HG03175 (cell line): ENCODE data around the gene TP53TG5.

ENCODE experiments used
- ATAC-seq: cut with Tn5 transposase; IDR thresholded peaks from one replicate; pipeline ENCODE4 v1.9.1; 2021; ENCODE audit warnings: mild to moderate bottlenecking, moderate library complexity; ENCODE audit not compliant: unreplicated experiment

TP53TG5 gene

DNA sequence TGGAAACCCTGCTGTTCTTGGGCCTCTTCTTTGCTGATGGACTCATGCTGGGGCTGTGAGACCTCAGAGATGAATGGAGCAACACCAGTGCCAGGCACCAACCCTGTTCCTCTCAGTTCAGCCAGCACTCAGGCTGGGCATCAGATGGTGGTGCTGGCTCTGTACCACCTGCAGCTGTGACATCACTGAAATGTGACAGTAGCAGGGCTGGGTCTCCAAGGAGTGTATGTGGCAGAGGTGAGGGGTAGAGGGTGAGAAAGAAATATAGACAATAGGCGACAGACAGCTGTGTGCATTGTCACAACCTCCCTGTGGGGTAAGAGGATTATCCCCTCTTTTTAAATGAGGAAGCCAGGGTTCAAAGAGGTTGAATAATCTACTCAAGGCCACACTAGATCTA, at the start of gene TP53TG5:
TP53TG5 (minus strand) TSS at position 135 of the 400 bp plus-strand sequence; CDS start at position 46, 89 bp downstream.
- ATAC-seq = no peak

DNA sequence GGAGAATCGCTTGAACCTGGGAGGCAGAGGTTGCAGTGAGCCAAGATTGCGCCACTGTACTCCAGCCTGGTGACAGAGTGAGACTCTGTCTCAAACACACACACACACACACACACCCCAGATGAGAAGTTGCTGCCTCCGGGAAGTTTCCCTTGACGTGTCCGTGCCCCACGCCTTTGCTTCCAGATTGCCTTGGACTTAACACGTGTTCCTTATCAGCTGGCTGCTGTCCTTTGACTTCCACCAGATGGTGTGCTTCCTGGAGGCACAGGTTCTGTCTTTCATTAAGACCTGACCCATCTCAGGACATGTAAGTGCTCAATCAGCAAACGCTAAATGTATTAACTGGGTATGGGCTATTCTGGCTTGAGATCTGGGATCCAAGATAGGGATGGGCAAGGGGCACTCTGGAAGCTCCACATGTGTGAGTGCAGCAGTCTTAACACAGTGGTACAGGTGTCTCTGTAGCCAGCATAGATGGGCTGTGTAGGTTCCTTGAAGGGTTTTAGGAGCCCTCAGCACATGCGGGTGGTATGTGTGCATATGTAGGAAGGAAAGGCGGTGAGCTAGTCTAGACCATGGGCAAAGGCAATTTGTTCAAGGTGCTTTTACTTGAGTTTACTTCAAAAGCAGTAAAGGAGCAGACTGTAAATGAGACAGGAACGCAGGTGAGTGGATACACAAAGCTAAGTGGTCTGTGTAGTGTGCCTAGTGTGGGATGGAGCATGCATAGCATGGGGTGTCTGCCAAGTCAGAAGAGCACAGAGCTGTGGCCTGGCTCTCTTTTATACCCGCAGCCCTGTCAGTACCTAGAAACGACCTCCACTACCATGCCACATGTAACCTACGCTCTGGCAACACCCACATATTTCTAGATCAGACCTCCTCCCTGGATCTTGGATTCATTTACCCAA, 49.4 kb upstream of the TP53TG5 start:
- ATAC-seq = no peak

DNA sequence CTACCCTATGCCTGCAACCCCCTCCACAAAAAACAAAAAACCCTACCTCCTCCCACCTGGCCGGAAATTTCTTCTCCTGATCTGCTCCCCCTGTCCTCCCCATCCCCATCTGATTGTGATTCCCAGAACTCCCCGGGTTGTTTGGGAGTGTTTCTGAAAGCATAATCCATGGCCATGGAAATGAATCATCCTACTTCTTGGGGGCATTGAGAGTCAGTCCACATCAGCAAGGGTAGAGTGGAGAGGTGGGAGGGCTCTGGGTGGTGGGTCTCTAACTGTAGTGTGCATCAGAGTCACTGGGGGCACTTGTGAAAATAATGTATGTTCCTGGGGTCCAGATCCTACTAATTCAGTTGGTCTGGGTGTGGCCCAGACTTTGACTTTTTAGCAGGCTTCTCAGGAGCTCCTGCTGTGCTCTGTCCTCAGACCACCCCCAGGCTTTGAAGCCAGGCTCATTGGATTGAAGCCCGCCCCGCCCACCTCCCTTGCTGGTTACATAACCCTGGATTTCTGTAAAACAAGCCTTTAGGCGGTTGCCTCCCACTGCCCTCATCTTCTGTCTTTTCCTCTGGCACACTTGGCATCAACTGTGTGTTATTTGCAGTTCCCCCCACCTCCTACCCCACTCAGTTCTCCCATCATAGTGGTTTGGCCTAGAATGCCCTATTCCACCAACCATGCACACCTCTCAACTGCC, 48.3 kb upstream of the TP53TG5 start:
- ATAC-seq = no peak

DNA sequence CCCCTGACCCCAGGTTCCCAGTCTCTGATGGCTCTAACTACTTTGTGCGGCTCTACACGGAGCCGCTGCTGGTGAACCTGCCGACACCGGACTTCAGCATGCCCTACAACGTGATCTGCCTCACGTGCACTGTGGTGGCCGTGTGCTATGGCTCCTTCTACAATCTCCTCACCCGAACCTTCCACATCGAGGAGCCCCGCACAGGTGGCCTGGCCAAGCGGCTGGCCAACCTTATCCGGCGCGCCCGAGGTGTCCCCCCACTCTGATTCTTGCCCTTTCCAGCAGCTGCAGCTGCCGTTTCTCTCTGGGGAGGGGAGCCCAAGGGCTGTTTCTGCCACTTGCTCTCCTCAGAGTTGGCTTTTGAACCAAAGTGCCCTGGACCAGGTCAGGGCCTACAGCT, 47.4 kb upstream of the TP53TG5 start:
- no peak for ATAC-seq

DNA sequence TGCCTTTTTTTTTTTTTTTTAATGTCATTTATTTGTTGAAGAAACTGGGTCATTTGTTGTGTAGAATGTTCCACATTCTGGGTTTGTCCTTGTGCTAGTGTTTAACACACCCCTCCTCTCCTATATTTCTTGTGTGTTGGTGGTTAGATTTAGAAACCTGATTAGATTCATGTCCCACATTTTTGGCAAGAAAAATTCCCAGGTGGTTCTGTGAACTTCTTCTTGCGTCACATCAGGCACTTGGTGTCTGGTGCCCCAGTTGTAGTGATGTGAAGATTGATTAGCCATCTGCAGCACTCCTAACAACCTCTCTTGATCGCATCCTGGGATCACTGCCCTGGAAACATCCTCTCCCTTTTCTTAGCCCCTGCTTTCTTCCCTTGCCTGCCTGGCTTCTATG, 45.6 kb upstream of the TP53TG5 start:
- no peak for ATAC-seq

DNA sequence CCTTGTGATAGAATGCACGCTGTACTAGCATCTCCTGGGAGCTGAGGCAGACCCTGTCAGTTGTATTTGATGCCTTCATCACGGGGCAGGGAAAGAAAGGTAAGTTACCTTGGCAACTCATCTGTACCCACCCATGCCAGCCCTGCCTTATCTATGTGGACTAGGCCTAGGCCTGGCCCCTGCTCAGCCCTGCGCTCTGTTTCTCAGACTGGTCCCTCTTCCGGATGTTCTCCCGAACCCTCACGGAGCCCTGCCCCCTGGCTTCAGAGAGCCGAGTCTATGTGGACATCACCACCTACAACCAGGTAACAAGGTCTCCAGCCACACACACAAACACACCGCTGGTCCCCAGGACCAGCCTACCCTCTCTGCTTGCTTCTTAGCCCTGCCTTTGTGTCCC, 42.0 kb upstream of the TP53TG5 start:
- ATAC-seq = no peak

DNA sequence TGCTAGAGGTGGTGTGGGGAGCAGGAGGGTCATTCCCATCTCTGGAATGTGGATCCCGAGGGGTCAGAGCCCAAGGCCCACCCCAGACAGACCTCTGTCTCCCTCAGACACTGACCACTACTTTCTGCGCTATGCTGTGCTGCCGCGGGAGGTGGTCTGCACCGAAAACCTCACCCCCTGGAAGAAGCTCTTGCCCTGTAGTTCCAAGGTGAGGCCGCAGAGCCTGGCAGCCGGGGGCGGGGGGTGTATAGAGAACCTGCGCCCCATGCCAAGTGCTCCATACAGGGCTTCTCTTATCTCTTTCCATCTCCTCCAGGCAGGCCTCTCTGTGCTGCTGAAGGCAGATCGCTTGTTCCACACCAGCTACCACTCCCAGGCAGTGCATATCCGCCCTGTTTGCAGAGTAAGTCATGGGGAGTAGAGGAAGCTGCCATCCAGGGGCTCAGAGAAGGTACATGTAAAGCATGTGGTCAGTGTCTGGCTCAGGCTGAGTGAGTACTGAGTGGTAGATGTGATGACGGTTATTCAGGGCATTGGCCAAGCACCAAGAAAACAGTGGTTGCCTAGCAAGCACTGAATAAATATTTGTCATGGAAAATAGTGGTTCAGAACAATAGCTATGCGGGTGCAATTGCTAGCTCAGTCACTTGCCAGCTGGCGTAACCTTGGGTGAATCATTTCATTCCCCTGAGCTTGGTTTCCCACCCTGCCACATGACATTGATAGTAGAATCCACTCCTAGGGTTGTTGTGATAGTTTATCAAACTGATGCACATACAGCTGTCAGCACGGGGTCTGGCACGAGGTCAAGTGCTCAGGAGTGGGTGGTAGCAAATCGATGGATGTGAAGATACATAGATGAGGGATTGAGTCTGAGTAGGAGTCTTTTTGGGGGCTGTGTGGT, 41.3 kb upstream of the TP53TG5 start:
- ATAC-seq = peak; percentile 77

DNA sequence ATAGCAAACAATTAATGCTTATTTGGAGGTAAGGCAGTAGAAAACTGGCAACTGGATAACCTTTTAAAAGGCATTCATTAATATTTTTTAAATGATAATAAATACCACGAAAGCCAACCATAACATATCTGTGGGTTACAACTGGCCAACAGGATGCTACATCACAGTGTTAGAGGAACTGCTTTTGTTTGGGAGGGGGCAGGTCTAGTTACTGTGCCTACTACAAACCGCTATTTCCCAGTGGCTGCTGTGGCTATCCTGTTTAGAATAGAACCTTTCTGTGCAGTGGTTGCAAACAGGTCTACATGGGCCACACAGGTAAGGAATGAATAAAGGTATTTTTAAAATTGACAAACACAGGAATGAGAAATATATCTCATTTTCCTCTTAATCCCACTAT, 38.8 kb upstream of the TP53TG5 start:
- no peak for ATAC-seq

DNA sequence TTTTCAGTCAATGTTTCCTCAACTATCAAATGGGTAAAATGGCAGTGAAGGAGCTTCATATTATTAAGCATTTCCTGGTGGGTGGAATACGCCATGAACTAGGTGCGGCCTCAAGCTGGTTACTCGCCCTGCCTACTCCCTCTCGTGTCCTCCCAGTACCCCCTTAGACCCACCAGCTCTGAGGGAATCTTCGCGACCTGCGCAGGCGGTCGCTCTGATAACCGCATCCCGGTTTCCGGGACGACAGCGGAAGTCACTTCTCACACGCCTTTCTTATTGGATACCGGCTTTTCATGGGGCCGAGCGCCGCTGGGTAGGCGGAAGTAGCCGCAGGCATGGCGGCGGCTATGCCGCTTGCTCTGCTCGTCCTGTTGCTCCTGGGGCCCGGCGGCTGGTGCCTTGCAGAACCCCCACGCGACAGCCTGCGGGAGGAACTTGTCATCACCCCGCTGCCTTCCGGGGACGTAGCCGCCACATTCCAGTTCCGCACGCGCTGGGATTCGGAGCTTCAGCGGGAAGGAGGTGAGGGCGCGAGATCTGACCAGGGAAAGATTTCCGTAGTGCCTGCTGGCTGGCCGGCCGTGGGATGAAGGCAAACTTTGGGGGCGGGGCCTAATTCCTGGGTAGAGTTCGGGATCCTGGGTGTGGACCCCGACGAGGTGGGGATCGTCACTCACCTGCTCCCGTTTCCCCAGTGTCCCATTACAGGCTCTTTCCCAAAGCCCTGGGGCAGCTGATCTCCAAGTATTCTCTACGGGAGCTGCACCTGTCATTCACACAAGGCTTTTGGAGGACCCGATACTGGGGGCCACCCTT, 37.9 kb upstream of the TP53TG5 start, which contains the start of gene PIGT:
PIGT (plus strand) TSS at position 320 of the 816 bp plus-strand sequence; CDS start at position 336, 16 bp downstream.
- peak; percentile 71 for ATAC-seq

DNA sequence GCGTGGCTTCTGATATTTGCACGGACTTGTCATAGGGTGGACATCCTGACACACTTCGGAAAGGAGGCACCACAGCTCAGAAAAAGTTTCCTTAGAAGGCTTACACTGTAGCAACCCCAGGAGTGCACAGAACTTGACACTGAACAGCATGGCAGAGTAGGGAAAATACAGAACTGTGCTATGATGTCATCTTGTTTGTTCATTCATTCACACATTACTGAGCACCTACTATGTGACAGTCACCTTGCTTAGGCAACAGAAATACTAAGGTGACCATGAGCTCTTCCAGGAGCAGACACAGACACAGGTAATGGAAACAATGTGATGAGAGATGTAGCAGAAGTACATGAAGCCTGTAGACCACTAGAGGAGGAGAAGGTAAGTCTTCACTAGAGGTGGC, 35.4 kb upstream of the TP53TG5 start:
- no peak for ATAC-seq

DNA sequence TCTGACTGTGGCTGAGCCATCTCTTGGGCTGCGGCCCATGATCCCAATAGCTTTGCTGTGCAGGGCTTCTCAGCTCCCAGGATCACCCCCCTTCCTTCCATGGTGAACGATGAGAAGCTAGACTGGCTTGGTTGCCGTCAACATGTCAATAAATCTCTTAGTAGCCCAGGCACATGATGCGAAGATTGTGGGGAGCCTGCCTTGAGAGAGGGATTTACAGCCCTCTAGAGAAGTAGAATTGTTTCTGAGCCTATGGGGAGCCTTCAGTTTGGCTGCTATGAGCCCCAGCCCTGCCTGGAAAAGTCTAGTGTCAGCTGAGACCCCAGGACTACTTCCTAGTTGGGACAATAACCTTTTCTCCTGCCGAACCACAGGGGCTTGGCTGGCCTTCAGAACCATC, 34.5 kb upstream of the TP53TG5 start:
- ATAC-seq = no peak

DNA sequence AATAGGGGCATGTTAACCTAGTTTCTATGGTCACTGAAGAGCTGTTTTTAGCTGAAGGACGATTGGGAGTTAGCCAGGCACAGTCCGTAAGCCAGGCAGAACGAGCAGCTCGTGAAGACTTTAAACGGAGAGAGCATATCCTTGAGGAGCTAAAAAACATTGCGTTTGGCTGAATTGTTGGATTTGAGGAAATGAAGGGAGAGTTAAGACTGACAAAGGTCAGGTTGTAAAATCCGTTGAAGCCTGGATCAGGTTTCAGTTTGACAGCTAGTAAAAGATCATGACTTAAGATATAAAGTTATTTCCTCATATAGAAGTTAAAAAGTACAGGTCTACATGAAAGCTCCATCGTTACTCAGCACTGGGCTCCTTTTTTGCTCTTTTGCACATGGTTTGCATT, 32.8 kb upstream of the TP53TG5 start:
- no peak for ATAC-seq

DNA sequence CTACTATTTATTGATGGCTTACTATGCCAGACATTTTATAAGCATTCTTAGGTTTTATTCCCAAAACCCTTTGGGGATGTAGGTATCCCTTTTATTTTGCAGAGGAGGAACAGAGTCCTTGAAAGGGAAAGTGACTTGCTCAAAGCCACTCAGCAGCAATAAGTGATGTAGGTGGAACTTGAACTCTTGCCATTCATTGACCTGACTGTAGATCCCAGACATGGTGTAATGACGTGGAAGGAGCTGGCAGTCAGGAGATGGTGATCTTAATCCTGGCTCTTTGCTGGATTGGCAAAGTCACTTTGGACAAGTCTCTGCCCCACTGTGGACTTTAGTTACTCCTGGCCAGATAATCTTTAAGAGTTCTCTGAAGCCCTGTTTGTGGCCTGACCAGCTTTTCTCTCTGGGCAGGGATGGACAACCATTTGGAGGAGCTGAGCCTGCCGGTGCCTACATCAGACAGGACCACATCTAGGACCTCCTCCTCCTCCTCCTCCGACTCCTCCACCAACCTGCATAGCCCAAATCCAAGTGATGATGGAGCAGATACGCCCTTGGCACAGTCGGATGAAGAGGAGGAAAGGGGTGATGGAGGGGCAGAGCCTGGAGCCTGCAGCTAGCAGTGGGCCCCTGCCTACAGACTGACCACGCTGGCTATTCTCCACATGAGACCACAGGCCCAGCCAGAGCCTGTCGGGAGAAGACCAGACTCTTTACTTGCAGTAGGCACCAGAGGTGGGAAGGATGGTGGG, 31.6 kb upstream of the TP53TG5 start:
- ATAC-seq = no peak

DNA sequence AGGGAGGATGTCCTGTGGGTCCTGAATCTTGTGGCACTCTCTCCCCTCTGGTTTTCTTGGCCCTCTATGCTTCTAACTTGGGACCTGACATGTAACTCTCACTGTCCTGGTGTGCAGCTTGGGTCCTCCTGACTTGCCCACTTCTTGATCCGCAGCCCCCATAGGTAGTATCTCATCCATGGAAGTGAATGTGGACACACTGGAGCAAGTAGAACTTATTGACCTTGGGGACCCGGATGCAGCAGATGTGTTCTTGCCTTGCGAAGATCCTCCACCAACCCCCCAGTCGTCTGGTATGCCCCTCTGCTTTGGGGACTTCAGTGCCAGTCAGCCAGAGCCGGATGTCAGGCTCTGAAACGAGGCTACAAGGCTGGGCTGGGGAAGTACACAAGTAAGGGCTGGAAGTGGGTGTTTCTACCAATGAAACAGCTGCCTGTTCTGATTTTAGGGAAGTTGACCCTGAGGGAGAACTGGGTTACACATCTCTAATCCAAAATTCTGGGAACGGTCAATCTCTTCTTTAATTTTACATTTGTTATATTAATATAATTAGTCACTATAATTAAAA, 30.6 kb upstream of the TP53TG5 start:
- ATAC-seq = no peak

DNA sequence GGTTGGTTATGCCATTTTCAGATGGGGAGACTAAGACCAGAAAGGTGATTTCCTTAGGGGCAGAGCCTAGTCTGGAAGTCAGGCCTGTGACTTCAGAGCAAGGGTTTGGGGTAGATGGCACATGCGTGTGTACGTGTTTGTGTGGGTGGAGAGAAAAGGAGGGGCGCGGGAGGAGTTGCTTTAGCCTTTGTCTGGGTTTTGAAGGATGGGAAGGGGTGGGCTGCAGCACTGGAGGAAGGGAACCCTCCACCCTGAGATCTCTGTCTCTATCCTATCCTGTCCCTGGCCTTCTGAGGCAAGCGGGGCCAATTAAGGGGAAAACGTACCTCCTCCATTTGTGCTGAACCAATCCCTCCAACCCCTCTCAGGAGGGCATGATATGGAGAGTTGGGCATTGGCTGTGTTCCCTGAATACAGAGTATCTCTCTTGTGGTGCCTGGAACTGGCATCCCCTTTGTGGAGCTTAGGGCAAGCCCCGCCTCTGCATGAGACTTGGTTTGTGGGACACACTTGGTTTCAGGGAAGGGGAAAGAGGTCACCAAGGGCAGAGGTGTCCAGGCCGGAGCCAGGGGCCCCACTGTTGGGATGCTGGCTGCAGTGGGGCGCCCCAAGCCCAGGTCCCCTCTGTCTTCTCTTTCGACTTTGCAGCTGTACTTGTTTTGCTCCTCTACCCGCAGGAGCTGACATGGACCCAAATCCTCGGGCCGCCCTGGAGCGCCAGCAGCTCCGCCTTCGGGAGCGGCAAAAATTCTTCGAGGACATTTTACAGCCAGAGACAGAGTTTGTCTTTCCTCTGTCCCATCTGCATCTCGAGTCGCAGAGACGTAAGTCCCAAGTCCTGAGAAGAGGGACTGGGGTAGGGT, 29.9 kb upstream of the TP53TG5 start, which contains the start of gene DBNDD2:
DBNDD2 (plus strand) TSS at position 507 of the 863 bp plus-strand sequence; CDS start at position 686, 179 bp downstream.
- ATAC-seq = no peak

DNA sequence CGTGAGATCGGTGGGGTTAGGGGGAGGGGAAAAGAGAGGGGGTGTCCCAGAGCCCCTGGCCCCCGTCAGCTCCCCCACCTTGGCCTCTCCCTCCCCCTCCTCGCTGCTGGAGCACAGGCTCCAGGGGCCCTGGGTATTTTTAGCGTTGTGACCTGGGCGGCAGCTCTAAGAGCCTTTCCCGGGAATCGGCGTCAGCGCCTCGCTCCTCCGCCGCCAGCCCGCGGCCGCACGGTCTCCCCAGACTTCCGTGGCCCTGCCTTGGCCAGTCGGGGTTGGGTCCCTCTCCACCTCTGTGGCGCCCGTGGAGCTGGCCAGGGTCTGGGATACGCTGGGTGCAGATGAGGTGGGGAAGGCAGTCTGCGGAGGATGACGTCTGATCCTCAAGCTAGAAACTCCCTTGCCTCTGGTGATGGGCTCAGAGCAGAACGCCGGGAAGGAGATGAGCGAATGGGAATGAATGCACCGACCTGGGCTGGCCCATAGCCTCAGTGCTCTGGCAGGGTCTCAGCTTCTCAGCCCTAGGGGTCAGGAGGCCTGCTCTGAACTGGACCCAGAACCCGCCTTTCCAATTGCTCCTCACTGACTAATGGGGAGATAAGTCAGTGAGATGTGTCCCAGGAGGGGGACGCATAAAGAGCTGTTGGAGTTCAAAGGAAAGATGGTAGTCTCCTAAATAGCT, 29.1 kb upstream of the TP53TG5 start:
- no peak for ATAC-seq

DNA sequence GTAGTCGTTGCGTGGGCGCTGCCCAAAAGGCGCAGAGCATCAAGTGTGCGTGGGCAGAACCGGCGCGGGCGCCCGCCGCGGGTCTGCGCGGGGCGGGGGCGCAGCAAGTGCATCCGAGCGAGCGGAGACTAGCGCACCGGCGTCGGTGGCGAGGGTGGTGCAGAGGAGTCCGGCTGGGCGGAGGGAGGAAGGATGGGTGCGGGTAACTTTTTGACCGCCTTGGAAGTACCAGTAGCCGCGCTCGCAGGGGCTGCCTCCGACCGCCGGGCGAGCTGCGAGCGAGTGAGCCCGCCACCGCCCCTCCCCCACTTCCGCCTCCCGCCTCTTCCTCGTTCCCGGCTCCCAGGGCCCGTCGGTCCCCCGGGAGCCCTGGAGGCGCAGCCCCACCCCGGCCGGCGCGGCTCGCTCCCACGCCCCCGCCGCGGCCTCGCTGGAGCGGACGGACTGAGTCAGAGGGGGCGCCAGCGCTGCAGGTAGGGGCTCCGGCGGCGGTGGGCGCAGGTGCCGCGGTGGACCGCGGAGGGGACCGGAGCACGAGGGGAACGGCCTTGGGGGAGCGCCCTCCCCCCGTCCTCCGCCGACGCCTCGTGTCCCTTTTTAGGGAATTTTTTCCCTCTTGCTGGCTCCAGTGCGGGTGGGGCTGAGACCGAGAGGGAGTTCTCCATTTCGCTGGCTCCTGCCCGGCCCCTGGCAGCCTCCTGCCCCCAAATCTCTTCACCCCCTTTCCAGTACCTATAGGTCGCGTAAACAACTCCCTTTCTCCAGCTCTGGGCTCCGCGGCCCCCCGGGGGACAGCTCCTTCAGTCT, 28.3 kb upstream of the TP53TG5 start:
- no peak for ATAC-seq
